Panc1 (cell line): Measurements from ENCODE around the gene TTC16. TPM values are rescaled to one million over a fixed set of nuclear protein-coding genes. Genes with fewer than 3 reads are reported as not detected.

Experiments used
- ATAC-seq: fragments of 200-7000 bp; cut with Tn5 transposase; 2 replicates; pipeline ENCODE4 v1.9.1; 2020; ENCODE audit warnings: mild to moderate bottlenecking, moderate library complexity
- BruUV-seq: library from RNA; stranded (reverse); fragments of 400-500 nt; replicated peaks from 2 replicates; lab custom pipeline; 2021; lab: Mats Ljungman, UMichigan
- CTCF ChIA-PET: fragments of 300-600 bp; sonication (Branson Sonifier 250); formaldehyde crosslinking; loops from one replicate; lab custom pipeline; 2022; ENCODE audit warnings: antibody characterized with exemption; lab: Charles Lee
- POLR2A ChIA-PET: fragments of 300-600 bp; sonication (Branson Sonifier 250); formaldehyde crosslinking; loops from one replicate; lab custom pipeline; 2022; ENCODE audit warnings: antibody characterized with exemption; lab: Charles Lee
- DNase-seq: peaks from one replicate; pipeline ENCODE4 v3.0.0-alpha.2; 2010; ENCODE audit warnings: low read depth, low spot score
- H3K27ac ChIP-seq: 2 replicates; pipeline ENCODE4 v1.5.1; 2011; ENCODE audit warnings: mild to moderate bottlenecking, low read length, inconsistent platforms
- H3K27me3 ChIP-seq: fragments of 200-500 bp; sonication (Bioruptor generic); 2 replicates; pipeline ENCODE4 v1.6.0; 2014; ENCODE audit warnings: low read length, inconsistent platforms; ENCODE audit not compliant: control insufficient read depth, insufficient read depth
- H3K36me3 ChIP-seq: fragments of 200-500 bp; sonication (Bioruptor generic); 2 replicates; pipeline ENCODE4 v1.5.1; 2014; ENCODE audit warnings: inconsistent platforms, mild to moderate bottlenecking, low read length, moderate library complexity; ENCODE audit not compliant: control insufficient read depth, insufficient read depth
- H3K4me1 ChIP-seq: 2 replicates; pipeline ENCODE4 v1.5.1; 2011; ENCODE audit warnings: inconsistent platforms, mild to moderate bottlenecking, low read length, moderate library complexity; ENCODE audit not compliant: control insufficient read depth, insufficient read depth
- H3K4me3 ChIP-seq, 2 experiments: 2 replicates each; pipeline ENCODE4 v1.5.1; 2011 to 2012; ENCODE audit warnings: low read depth in 2 of 2, low read length in 2 of 2, mild to moderate bottlenecking in 2 of 2, inconsistent platforms in 1 of 2, moderate library complexity in 1 of 2
- H3K9me3 ChIP-seq: fragments of 200-500 bp; sonication (Bioruptor generic); 2 replicates; pipeline ENCODE4 v1.5.1; 2014; ENCODE audit warnings: low read depth, mild to moderate bottlenecking, inconsistent platforms, low read length, moderate library complexity; ENCODE audit not compliant: control insufficient read depth, insufficient read depth
- POLR2AphosphoS5 ChIP-seq: IDR thresholded peaks from 2 replicates; pipeline ENCODE4 v1.6.1; 2012; ENCODE audit warnings: mild to moderate bottlenecking, low read depth, low read length, moderate library complexity
- SIN3A ChIP-seq: IDR thresholded peaks from 2 replicates; pipeline ENCODE4 v1.6.1; 2012; ENCODE audit warnings: low read depth, mild to moderate bottlenecking, low read length, moderate library complexity, borderline replicate concordance; ENCODE audit not compliant: insufficient read depth
- TCF7L2 ChIP-seq: IDR thresholded peaks from 2 replicates; pipeline ENCODE4 v1.6.1; 2011; ENCODE audit warnings: mild to moderate bottlenecking, low read depth, low read length, inconsistent platforms
- in situ Hi-C: cut with HindIII; loops from 2 replicates; pipeline ENCODE4 v1.10.0; 2016; ENCODE audit warnings: low sequenced_read_pairs, low pct_unique_long_range_greater_than_20kb
- intact Hi-C: fragments of 100-400 bp; cut with micrococcal nuclease; formaldehyde crosslinking; loops from one replicate; pipeline ENCODE4 v1.10.0; 2022; ENCODE audit not compliant: unreplicated experiment
- total RNA-seq: library from RNA; stranded (reverse); gene quantifications from one replicate; pipeline ENCODE4 v1.2.1, GENCODE V29; 2021; ENCODE audit not compliant: unreplicated experiment
- TF ChIP-seq, protein P1 (sequence below), 2 experiments: IDR thresholded peaks; 2 replicates each; pipeline ENCODE4 v1.6.1; 2011 to 2012; ENCODE audit warnings: low read depth in 2 of 2, control low read depth in 1 of 2, low read length in 1 of 2, mild to moderate bottlenecking in 1 of 2, moderate library complexity in 1 of 2; ENCODE audit not compliant: insufficient read depth in 1 of 2
- TF ChIP-seq, protein P2 (sequence below): fragments of 450-650 bp; IDR thresholded peaks from 2 replicates; pipeline ENCODE4 v1.5.1; 2017; ENCODE audit warnings: mild to moderate bottlenecking

The TTC16 gene
- total RNA-seq, 1 experiment from 2014 or later = 0.05 TPM

- Histone ChIP-seq H3K36me3 (no peaks in the 10 kb centered on the region), H3K4me1 (no peaks in the 10 kb centered on the region), H3K27me3 (no peaks in the 10 kb centered on the region), H3K4me3 (no peak overlapping the region), H3K9me3 (no peaks in the 10 kb centered on the region), H3K27ac (no peak overlapping the region)
- intact Hi-C loops = no loop called here
- POLR2A ChIA-PET = no interaction called here
- DNase-seq (no peak), ATAC-seq (no peak)
- in situ Hi-C loops = no loop called here
- TF ChIP-seq, protein P1, sequence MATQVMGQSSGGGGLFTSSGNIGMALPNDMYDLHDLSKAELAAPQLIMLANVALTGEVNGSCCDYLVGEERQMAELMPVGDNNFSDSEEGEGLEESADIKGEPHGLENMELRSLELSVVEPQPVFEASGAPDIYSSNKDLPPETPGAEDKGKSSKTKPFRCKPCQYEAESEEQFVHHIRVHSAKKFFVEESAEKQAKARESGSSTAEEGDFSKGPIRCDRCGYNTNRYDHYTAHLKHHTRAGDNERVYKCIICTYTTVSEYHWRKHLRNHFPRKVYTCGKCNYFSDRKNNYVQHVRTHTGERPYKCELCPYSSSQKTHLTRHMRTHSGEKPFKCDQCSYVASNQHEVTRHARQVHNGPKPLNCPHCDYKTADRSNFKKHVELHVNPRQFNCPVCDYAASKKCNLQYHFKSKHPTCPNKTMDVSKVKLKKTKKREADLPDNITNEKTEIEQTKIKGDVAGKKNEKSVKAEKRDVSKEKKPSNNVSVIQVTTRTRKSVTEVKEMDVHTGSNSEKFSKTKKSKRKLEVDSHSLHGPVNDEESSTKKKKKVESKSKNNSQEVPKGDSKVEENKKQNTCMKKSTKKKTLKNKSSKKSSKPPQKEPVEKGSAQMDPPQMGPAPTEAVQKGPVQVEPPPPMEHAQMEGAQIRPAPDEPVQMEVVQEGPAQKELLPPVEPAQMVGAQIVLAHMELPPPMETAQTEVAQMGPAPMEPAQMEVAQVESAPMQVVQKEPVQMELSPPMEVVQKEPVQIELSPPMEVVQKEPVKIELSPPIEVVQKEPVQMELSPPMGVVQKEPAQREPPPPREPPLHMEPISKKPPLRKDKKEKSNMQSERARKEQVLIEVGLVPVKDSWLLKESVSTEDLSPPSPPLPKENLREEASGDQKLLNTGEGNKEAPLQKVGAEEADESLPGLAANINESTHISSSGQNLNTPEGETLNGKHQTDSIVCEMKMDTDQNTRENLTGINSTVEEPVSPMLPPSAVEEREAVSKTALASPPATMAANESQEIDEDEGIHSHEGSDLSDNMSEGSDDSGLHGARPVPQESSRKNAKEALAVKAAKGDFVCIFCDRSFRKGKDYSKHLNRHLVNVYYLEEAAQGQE (IDR thresholded peaks at IDR 0.05; ENCODE audit: insufficient read depth in 1 of 2, low read depth in 2 of 2, low read length in 1 of 2) = no peak
- TF ChIP-seq POLR2AphosphoS5 (no peak), SIN3A (no peak), TCF7L2 (no peak)
- TF ChIP-seq, protein P2, sequence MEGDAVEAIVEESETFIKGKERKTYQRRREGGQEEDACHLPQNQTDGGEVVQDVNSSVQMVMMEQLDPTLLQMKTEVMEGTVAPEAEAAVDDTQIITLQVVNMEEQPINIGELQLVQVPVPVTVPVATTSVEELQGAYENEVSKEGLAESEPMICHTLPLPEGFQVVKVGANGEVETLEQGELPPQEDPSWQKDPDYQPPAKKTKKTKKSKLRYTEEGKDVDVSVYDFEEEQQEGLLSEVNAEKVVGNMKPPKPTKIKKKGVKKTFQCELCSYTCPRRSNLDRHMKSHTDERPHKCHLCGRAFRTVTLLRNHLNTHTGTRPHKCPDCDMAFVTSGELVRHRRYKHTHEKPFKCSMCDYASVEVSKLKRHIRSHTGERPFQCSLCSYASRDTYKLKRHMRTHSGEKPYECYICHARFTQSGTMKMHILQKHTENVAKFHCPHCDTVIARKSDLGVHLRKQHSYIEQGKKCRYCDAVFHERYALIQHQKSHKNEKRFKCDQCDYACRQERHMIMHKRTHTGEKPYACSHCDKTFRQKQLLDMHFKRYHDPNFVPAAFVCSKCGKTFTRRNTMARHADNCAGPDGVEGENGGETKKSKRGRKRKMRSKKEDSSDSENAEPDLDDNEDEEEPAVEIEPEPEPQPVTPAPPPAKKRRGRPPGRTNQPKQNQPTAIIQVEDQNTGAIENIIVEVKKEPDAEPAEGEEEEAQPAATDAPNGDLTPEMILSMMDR = no peak
- CTCF ChIA-PET = no interaction called here
- BruUV-seq = no TSS peak
Observed at GRCh38 chr9:127767909-127768331, 52.0 kb downstream of the TTC16 start.

DNA sequence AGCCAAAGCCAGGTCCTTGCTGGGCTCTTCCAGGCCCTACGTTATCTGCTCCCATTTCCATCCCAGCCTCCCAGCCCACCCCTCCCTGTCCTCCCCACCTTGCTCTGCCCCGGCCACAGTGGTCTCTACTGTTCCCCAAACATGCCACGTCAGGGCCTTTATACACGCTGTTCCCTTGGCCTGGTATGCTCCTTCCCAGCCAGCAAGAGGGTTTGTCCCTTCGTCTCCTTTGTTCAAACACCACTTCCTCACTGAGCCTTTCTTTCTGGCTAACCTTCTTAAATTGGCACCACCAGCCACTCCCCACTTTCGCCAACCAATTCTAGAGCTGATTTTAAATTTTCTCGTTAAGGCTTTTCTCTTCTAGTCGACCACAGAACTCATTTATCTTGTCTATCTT is 52.8 kb downstream of the TTC16 start:
- H3K9me3 ChIP-seq = no peaks in the 10 kb centered on the region
- no peaks in the 10 kb centered on the region for H3K27me3 ChIP-seq
- H3K4me3 ChIP-seq = no peak overlapping the region
- CTCF ChIA-PET = no interaction called here
- intact Hi-C loops = no loop called here
- H3K4me1 ChIP-seq = no peaks in the 10 kb centered on the region
- ATAC-seq (no peak), DNase-seq (no peak)
- no TSS peak for BruUV-seq
- H3K27ac ChIP-seq = no peak overlapping the region
- H3K36me3 ChIP-seq = no peaks in the 10 kb centered on the region
- TF ChIP-seq POLR2AphosphoS5 = no peak
- no peak for TF ChIP-seq SIN3A
- TF ChIP-seq, protein P2 = no peak
- TF ChIP-seq, protein P1 (IDR thresholded peaks at IDR 0.05; ENCODE audit: insufficient read depth in 1 of 2, low read depth in 2 of 2, low read length in 1 of 2) = no peak
- TF ChIP-seq TCF7L2 = no peak
- POLR2A ChIA-PET = no interaction called here
- in situ Hi-C loops = no loop called here
